HEK293 (cell line): Measurements from ENCODE around the gene ADCY4.
A peak's percentile ranks its signal among the peaks of the same experiment; 100 is the strongest.

Experiments
- CTCF ChIA-PET: fragments of 350-600 bp; formaldehyde crosslinking; extraction: SDS; loops from one replicate; lab custom pipeline; 2021; ENCODE audit warnings: antibody characterized with exemption; lab: Yijun Ruan, JAX
- POLR2A ChIA-PET: fragments of 300-600 bp; formaldehyde crosslinking; extraction: SDS; loops from one replicate; lab custom pipeline; 2020; ENCODE audit warnings: antibody characterized with exemption, inconsistent platforms; lab: Yijun Ruan, JAX
- H3K27ac ChIP-seq: fragments of 200-500 bp; sonication (Bioruptor generic); 2 replicates; pipeline ENCODE4 v1.5.1; 2014; ENCODE audit warnings: low read depth, low read length, control low read depth, inconsistent platforms; ENCODE audit errors: extremely low read depth
- H3K36me3 ChIP-seq, 2 experiments: fragments of 200-500 bp in 1 of 2; sonication (Bioruptor generic) in 1 of 2; 1 replicate in 1 of 2; 2 replicates in 1 of 2; pipeline ENCODE4 v1.5.1; 2014 to 2017; ENCODE audit warnings: inconsistent platforms in 2 of 2, low read length in 2 of 2; ENCODE audit not compliant: control insufficient read depth in 2 of 2, insufficient read depth in 1 of 2
- H3K4me1 ChIP-seq: fragments of 200-500 bp; sonication (Bioruptor generic); 2 replicates; pipeline ENCODE4 v1.5.1; 2014; ENCODE audit warnings: mild to moderate bottlenecking, low read length, inconsistent platforms; ENCODE audit not compliant: control insufficient read depth, insufficient read depth
- H3K4me3 ChIP-seq: 2 replicates; pipeline ENCODE4 v1.5.1; 2011; ENCODE audit warnings: low read depth, mild to moderate bottlenecking, control low read depth, low read length, moderate library complexity
- H3K9me3 ChIP-seq: fragments of 200-500 bp; sonication (Bioruptor generic); 2 replicates; pipeline ENCODE4 v1.5.1; 2014; ENCODE audit warnings: low read depth, low read length, inconsistent platforms; ENCODE audit not compliant: control insufficient read depth, insufficient read depth
- CTCF ChIP-seq: fragments of 450-650 bp; formaldehyde crosslinking; IDR thresholded peaks from 2 replicates; pipeline ENCODE4 v1.5.1; 2016; ENCODE audit warnings: missing biosample characterization, missing genetic modification characterization
- GLIS1 ChIP-seq: fragments of 450-650 bp; formaldehyde crosslinking; IDR thresholded peaks from 2 replicates; pipeline ENCODE4 v1.5.1; 2016; ENCODE audit warnings: missing biosample characterization, missing genetic modification characterization
- INSM2 ChIP-seq: fragments of 450-650 bp; formaldehyde crosslinking; IDR thresholded peaks from 2 replicates; pipeline ENCODE4 v1.5.1; 2016; ENCODE audit warnings: missing biosample characterization, missing genetic modification characterization
- OVOL3 ChIP-seq: fragments of 450-650 bp; formaldehyde crosslinking; IDR thresholded peaks from 2 replicates; pipeline ENCODE4 v1.5.1; 2016; ENCODE audit warnings: missing biosample characterization, missing genetic modification characterization
- PRDM2 ChIP-seq: fragments of 450-650 bp; formaldehyde crosslinking; IDR thresholded peaks from 2 replicates; pipeline ENCODE4 v1.5.1; 2016; ENCODE audit warnings: missing biosample characterization, missing genetic modification characterization, borderline replicate concordance
- SP3 ChIP-seq: fragments of 450-650 bp; formaldehyde crosslinking; IDR thresholded peaks from 2 replicates; pipeline ENCODE4 v1.5.1; 2016; ENCODE audit warnings: missing biosample characterization, missing genetic modification characterization
- ZBTB20 ChIP-seq: fragments of 450-650 bp; formaldehyde crosslinking; IDR thresholded peaks from 2 replicates; pipeline ENCODE4 v1.5.1; 2016; ENCODE audit warnings: missing biosample characterization, missing genetic modification characterization
- ZNF132 ChIP-seq: fragments of 450-650 bp; formaldehyde crosslinking; IDR thresholded peaks from 2 replicates; pipeline ENCODE4 v1.5.1; 2017; ENCODE audit warnings: missing biosample characterization, missing genetic modification characterization, borderline replicate concordance
- ZNF169 ChIP-seq: fragments of 450-650 bp; formaldehyde crosslinking; IDR thresholded peaks from 2 replicates; pipeline ENCODE4 v1.5.1; 2016; ENCODE audit warnings: missing biosample characterization, missing genetic modification characterization
- ZNF202 ChIP-seq: fragments of 450-650 bp; formaldehyde crosslinking; IDR thresholded peaks from 2 replicates; pipeline ENCODE4 v1.5.1; 2016; ENCODE audit warnings: missing biosample characterization, missing genetic modification characterization, borderline replicate concordance
- ZNF292 ChIP-seq: fragments of 450-650 bp; formaldehyde crosslinking; IDR thresholded peaks from 2 replicates; pipeline ENCODE4 v1.5.1; 2016; ENCODE audit warnings: low read depth, missing biosample characterization, missing genetic modification characterization, borderline replicate concordance
- ZNF37A ChIP-seq: fragments of 450-650 bp; IDR thresholded peaks from 2 replicates; pipeline ENCODE4 v1.5.1; 2018; ENCODE audit warnings: missing biosample characterization, missing genetic modification characterization
- ZNF558 ChIP-seq: fragments of 450-650 bp; formaldehyde crosslinking; IDR thresholded peaks from 2 replicates; pipeline ENCODE4 v1.5.1; 2016; ENCODE audit warnings: missing biosample characterization, missing genetic modification characterization
- ZNF561 ChIP-seq: fragments of 450-650 bp; IDR thresholded peaks from 2 replicates; pipeline ENCODE4 v1.5.1; 2018; ENCODE audit warnings: missing biosample characterization, missing genetic modification characterization, borderline replicate concordance
- ZNF571 ChIP-seq: fragments of 450-650 bp; formaldehyde crosslinking; IDR thresholded peaks from 2 replicates; pipeline ENCODE4 v1.5.0; 2017; ENCODE audit warnings: missing biosample characterization, missing genetic modification characterization
- ZNF600 ChIP-seq: fragments of 450-650 bp; formaldehyde crosslinking; IDR thresholded peaks from 2 replicates; pipeline ENCODE4 v1.5.1; 2016; ENCODE audit warnings: missing biosample characterization, missing genetic modification characterization
- ZNF670 ChIP-seq: fragments of 450-650 bp; formaldehyde crosslinking; IDR thresholded peaks from 2 replicates; pipeline ENCODE4 v1.5.1; 2016; ENCODE audit warnings: missing biosample characterization, missing genetic modification characterization, low read depth
- ZNF776 ChIP-seq: fragments of 450-650 bp; formaldehyde crosslinking; IDR thresholded peaks from 2 replicates; pipeline ENCODE4 v1.5.0; 2017; ENCODE audit warnings: missing biosample characterization, missing genetic modification characterization, borderline replicate concordance
- ZNF837 ChIP-seq: fragments of 450-650 bp; formaldehyde crosslinking; IDR thresholded peaks from 2 replicates; pipeline ENCODE4 v1.5.1; 2016; ENCODE audit warnings: missing biosample characterization, missing genetic modification characterization
- ZSCAN4 ChIP-seq: fragments of 450-650 bp; formaldehyde crosslinking; IDR thresholded peaks from 2 replicates; pipeline ENCODE4 v1.5.1; 2017; ENCODE audit warnings: missing biosample characterization, missing genetic modification characterization

The ADCY4 gene

DNA sequence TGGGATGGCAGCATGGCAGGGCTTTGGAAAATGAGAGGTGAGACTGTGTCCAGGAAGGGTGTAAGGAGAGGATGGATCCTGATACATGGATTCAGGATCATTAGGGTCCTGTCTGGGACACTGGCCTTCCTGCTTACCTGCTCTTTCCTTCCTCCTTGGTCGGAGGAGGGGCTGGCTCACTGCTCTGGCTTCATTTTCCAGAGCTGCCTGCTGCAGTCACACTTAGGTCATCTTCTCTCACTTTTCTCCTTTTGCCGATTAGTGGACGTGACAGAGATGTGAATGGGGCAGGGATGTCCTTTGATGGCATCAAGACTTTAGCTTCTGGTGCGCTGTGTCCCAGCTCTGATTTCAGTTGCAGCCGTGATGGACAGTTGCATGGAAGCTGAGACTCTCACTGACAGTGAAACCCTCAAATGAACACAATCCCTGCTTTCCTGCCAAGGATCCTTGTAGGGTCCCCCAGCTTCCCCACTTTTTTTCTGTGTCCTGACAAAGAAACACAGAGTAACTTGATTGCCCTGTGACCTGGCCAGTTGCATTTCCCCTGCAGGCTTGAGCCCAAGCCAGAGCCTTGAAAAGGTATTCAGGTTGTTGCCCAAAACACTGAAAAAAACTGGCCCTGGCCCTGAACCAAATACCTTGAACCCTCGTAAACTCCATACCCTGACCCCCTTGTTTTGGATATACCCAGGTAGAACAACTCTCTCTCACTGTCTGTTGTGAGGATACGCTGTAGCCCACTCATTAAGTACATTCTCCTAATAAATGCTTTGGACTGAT is 26.3 kb downstream of the ADCY4 start:
- H3K4me1 ChIP-seq: no peaks in the 10 kb centered on the region
- POLR2A ChIA-PET: interaction anchor here (0.8 to 2.7 kb wide), 9 partner anchors 9 to 173 kb away, joined by 3 to 15 read pairs (median 4); partner anchors contain the start of genes DHRS1, NOP9, PSME1 and RABGGTA
- no peak overlapping the region for H3K27ac ChIP-seq
- no peaks in the 10 kb centered on the region for H3K9me3 ChIP-seq
- CTCF ChIA-PET: interaction anchor here (0.5 to 5.1 kb wide), 43 partner anchors 8 to 1364 kb away, joined by 3 to 70 read pairs (median 4); partner anchors contain the start of genes CBLN3, CHMP4A, DHRS1 and KHNYN
- no peak overlapping the region for H3K4me3 ChIP-seq
- H3K36me3 ChIP-seq: peaks cover 15 to 89% of the 10 kb centered on the region in 2 experiments
- TF ChIP-seq ZBTB20 (tag by site-specific recombination) (0 out of 2 replicates have a peak, but pooled peaks have one; percentile 6), ZNF558 (tag by site-specific recombination) (no peak)

DNA sequence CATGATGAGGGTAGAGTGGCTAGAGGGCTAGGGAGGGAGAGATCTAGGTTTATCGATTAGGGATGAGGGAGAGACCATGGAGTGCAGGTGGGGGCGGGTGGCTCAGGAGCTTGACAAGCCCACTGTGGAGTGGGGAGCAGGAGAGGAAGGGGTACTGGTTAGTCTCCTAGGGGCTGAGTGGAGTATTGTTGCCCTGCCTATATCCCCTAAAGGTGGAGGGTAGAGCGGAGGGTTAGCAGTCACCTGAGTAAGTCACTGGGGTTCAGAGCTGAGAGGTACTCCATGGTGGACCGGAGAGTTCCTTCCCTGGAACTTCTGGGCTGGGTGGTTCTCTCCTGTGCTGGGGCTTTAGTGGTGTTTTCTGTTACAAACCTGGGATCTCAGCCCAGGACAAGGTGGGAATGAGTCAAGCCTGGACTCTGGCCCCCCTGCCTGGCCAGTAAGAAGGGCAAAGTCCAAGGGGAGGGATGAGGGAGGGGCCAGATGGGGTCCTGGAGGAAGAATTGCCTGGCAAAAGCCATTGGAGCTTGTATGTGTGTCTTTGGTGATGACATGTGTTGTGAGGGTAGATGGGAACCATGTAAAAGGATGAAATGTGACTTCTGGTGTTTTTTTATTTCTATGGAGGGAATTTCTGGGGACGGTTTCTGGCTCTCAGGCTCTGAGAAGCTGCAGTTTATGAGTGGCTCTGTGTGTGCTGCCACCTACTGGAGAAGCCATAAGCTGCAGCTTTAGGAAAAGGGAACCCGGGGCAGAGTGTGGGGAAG is 27.1 kb downstream of the ADCY4 start, which contains the start of gene CIDEB:
CIDEB (minus strand) TSS at position 403 of the 767 bp plus-strand sequence; CDS start at position 284, 119 bp downstream.
- CTCF ChIA-PET: interaction anchor here (0.6 to 5.1 kb wide), 45 partner anchors 9 to 683 kb away, joined by 3 to 70 read pairs (median 4); partner anchors contain the start of genes CBLN3, CHMP4A, DHRS1 and KHNYN
- H3K27ac ChIP-seq: no peak within 1 kb of the TSS
- POLR2A ChIA-PET: interaction anchor here (0.8 to 2.7 kb wide), 15 partner anchors 8 to 193 kb away, joined by 3 to 15 read pairs (median 3); partner anchors contain the start of genes CBLN3, DCAF11, DHRS1 and KHNYN
- H3K36me3 ChIP-seq: peaks cover 20 to 92% of the 10 kb centered on the region in 2 experiments
- H3K4me3 ChIP-seq: no peak within 1 kb of the TSS
- H3K4me1 ChIP-seq: no peaks in the 10 kb centered on the region
- H3K9me3 ChIP-seq: no peaks in the 10 kb centered on the region
- no peak for TF ChIP-seq ZNF561 (tag by site-specific recombination)
- TF ChIP-seq ZNF670 (tag by site-specific recombination): no peak
- no peak for TF ChIP-seq ZNF776
- TF ChIP-seq ZNF292 (tag by site-specific recombination): no peak
- TF ChIP-seq ZNF837 (tag by site-specific recombination): no peak
- peak; percentile 85 for TF ChIP-seq ZBTB20 (tag by site-specific recombination)
- TF ChIP-seq PRDM2 (tag by site-specific recombination): no peak
- TF ChIP-seq ZNF202: no peak
- 0 out of 2 replicates have a peak, but pooled peaks have one; percentile 9 for TF ChIP-seq ZNF600 (tag by site-specific recombination)
- no peak for TF ChIP-seq ZNF132 (tag by site-specific recombination)
- TF ChIP-seq CTCF (tag by site-specific recombination): peak; percentile 78
- no peak for TF ChIP-seq ZNF169
- no peak for TF ChIP-seq INSM2 (tag by site-specific recombination)
- TF ChIP-seq ZNF571 (tag by site-specific recombination): no peak
- no peak for TF ChIP-seq ZNF558 (tag by site-specific recombination)
- no peak for TF ChIP-seq ZSCAN4 (tag by site-specific recombination)
- 0 out of 2 replicates have a peak, but pooled peaks have one; percentile 16 for TF ChIP-seq GLIS1
- no peak for TF ChIP-seq OVOL3
- no peak for TF ChIP-seq ZNF37A (tag by site-specific recombination)
- TF ChIP-seq SP3 (tag by site-specific recombination): no peak
